GM18505 (cell line): ENCODE data around the gene WDR33.
A peak's percentile ranks its signal among the peaks of the same experiment; 100 is the strongest.
"Not testable (repeated sequence)": the region's sequence is repeated elsewhere in the genome, so short reads cannot be mapped to it uniquely, and the experiment has no call there.

Source experiments
- ATAC-seq: cut with Tn5 transposase; IDR thresholded peaks from one replicate; pipeline ENCODE4 v1.9.1; 2021; ENCODE audit not compliant: unreplicated experiment
- POLR2A ChIP-seq: IDR thresholded peaks from 4 replicates; pipeline ENCODE4 v1.6.1; 2011; ENCODE audit warnings: borderline replicate concordance; ENCODE audit not compliant: insufficient read depth, insufficient read length; ENCODE audit errors: extremely low read depth

The WDR33 gene

GRCh38 chr2:127810619-127811396 lies at the start of gene WDR33:
WDR33 (minus strand) TSS chr2:127811171; CDS start chr2:127770981, 40,190 bp downstream.
- TF ChIP-seq POLR2A, result peak; percentile 88
- peak; percentile 97 for ATAC-seq

GRCh38 chr2:127860130-127860529 lies 49.2 kb upstream of the WDR33 start:
- no peak for TF ChIP-seq POLR2A

GRCh38 chr2:127859712-127860085 lies 48.7 kb upstream of the WDR33 start:
- no peak for TF ChIP-seq POLR2A
- no peak for ATAC-seq

More at GRCh38 chr2:127860130-127860529, 49.2 kb upstream of the WDR33 start:
- no peak for ATAC-seq

DNA sequence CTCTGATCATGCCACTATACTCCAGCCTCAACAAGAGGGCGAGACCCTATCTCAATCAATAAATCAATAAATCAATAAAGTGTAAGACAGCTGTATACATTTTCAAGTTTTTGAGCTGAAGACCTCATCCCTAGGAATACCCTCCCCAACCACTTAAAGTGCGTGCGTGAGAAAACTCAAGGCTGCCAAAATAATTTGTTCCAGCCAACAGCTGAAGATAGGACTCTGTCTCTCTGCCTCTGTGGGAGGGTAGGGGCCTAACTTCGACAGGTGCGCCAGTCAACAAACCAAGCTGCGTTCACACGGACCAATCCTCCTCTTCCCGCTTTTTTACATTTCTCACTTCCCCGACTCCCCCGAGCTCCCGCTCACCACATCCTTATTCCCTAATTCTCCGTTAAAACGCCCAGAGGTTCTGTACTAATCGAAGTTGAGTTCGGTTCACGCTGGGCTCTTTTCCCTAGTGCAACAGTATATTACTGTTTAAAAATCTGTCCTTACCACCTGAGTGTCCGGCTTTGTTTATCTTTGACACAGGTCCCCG lies 46.4 kb upstream of the WDR33 start:
- TF ChIP-seq POLR2A, result no peak
- no peak for ATAC-seq

GRCh38 chr2:127853671-127854070 lies 42.7 kb upstream of the WDR33 start:
- TF ChIP-seq POLR2A, result no peak
- no peak for ATAC-seq

DNA sequence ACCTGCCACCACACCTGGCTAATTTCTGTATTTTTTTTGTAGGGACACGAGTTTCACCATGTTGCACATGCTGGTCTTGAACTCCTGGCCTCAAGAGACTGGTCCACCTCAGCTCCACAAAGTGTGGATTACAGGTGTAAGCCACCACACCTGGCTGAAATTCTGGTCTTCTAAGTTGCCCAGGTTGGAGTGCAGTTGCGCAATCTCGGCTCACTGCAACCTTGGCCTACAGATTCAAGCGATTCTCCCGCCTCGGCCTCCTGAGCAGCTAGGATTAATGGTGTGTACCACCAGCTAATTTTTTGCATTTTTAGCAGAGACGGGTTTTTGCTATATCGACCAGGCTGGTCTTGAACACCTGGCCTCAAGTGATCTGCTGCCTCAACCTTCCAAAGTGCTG lies 41.4 kb upstream of the WDR33 start:
- no peak for ATAC-seq

GRCh38 chr2:127847931-127848330 lies 37.0 kb upstream of the WDR33 start:
- no peak for TF ChIP-seq POLR2A
- no peak for ATAC-seq

More for the DNA sequence above, 41.4 kb upstream of the WDR33 start:
- no peak for TF ChIP-seq POLR2A

DNA sequence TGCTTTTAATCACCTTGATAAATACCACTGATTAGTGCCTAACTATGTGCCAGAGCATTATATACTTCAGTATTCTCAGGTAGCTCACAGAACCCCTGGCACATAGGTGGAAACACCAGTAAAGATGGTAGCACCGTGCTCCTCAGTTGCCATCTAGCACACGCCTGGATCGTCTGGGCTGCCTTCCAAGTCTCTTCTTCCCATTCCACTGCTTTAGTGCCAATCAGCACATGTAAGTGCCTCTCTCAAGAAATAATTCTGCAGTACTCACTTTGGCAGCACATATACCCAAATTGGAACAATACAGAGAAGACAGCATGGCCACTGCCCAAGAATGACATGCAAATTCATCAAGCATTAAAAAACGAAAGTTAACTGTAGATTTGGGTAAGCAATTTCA lies 34.0 kb upstream of the WDR33 start:
- TF ChIP-seq POLR2A, result no peak
- ATAC-seq, result no peak

DNA sequence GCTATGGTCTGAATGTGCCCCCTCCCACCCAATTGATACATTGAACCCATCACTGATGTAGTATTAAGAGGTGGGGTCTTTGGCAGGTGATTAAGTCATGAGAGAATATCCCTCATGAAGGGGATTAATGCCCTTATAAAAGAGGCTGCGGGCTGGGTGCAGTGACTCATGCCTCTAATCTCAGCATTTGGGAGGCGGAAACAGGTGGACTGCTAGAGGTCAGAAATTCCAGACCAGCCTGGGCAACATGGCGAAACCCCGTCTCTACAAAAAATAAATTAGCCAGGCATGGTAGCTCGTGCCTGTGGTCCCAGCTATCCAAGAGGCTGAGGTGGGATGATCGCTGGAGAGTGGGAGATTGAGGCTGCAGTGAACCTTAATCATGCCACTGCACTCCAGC lies 32.7 kb upstream of the WDR33 start:
- no peak for ATAC-seq
- TF ChIP-seq POLR2A, result no peak

- TF ChIP-seq POLR2A, result no peak
- no peak for ATAC-seq
Measured at GRCh38 chr2:127841466-127842178, 30.7 kb upstream of the WDR33 start.

DNA sequence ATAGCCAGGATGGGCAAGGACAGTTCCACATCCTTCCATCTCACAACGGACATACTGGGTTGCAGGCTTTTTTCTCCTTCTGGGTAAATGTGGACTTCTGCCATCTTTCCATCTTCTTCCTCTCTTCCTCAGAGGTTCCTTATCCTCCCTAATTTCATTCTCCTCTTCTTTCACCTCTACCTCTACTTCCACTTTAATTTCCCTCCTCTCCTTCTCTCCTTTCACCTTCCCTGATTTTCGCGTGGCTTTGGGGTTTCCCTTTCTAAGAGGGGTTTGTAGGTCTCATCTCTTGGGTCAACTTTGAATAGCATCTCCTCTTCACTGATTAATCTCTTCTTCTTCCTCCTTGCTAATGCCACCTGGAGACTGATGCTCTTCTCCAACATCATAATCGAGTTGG lies 29.9 kb upstream of the WDR33 start:
- no peak for ATAC-seq
- TF ChIP-seq POLR2A, result no peak

DNA sequence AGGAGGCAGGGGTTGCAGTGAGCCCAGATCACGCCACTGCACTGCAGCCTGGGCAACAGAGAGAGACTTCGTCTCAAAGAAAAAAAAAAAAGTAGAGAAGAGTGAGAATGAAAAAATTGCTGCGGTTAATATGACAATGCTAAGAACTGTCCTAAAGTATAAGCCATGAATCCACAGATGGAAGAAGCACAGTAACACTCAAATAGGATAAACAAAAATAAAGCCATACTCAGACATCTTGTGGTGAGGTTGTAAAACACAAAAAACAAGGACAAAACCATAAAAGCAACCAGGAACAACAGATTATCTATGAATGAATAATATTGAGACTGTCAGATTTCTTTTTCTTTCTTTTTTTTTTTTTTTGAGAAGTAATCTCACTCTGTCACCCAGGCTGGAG lies 24.0 kb upstream of the WDR33 start:
- no peak for TF ChIP-seq POLR2A
- no peak for ATAC-seq

DNA sequence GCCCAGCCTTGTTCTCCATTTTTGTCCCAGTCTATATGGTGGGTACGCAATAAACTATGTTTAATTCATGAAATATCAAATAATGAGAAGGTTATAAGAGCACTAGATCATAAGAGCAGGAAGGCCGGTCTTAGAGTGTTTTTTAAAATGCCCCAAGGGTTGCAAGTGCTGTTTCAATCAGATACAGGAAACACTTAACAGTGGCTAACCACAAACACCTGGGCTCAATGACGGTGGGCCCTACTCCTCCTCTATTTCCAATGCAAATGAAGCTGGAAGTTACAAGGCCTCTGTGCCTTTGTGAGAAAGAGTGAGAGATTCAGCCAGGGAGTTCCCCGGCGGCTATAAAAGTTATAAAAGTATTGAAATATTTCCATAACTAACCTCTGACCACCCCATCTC lies 18.9 kb upstream of the WDR33 start:
- peak; percentile 96 for ATAC-seq
- peak; percentile 26 for TF ChIP-seq POLR2A

DNA sequence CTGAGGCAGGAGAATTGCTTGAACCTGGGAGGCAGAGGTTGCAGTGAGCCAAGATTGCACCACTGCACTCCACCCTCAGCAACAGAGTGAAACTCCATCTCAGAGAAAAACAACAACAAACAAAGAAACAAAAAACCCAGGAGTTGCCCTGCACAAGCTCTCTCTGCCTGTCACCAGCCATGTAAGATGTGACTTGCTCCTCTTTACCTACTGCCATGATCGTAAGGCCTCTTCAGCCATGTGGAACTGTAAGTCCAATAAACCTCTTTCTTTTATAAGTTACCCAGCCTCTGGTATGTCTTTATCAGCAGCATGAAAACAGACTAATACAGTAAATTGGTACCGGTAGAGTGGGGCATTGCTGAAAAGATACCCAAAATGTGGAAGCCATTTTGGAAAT lies 15.7 kb upstream of the WDR33 start:
- not testable (repeated sequence) for ATAC-seq
